SU-DHL-6 (cell line): ENCODE data around the gene LTA.

Experiments used
- H2AFZ ChIP-seq: fragments of 200-600 bp; sonication (generic); 2 replicates; pipeline ENCODE4 v1.6.1; 2014; ENCODE audit warnings: low read depth, mild to moderate bottlenecking, moderate library complexity, mixed read lengths, antibody characterized with exemption, low read length; ENCODE audit not compliant: severe bottlenecking
- H3F3A ChIP-seq: fragments of 200-600 bp; shearing (Covaris generic); 2 replicates; pipeline ENCODE4 v1.6.0; 2016; ENCODE audit warnings: antibody characterized with exemption, mild to moderate bottlenecking; ENCODE audit not compliant: insufficient read depth
- H3K27ac ChIP-seq: fragments of 200-600 bp; sonication (generic); 2 replicates; pipeline ENCODE4 v1.5.1; 2016; ENCODE audit warnings: low read depth, mild to moderate bottlenecking, low read length, moderate library complexity, mixed read lengths
- H3K27me3 ChIP-seq: fragments of 200-600 bp; sonication (generic), shearing (Covaris generic); 2 replicates; pipeline ENCODE4 v1.6.0; 2014; ENCODE audit warnings: mild to moderate bottlenecking, low read length
- H3K36me3 ChIP-seq: fragments of 200-600 bp; sonication (generic); 2 replicates; pipeline ENCODE4 v1.6.1; 2014; ENCODE audit warnings: mild to moderate bottlenecking, low read length, mixed read lengths
- H3K4me2 ChIP-seq: fragments of 300-600, 200-600 bp; shearing (Covaris generic), sonication (generic); 2 replicates; pipeline ENCODE4 v1.6.0; 2014; ENCODE audit warnings: low read length, low read depth, mild to moderate bottlenecking; ENCODE audit not compliant: poor library complexity, severe bottlenecking
- H3K4me3 ChIP-seq: fragments of 200-600 bp; sonication (generic); 2 replicates; pipeline ENCODE4 v1.5.1; 2014; ENCODE audit warnings: antibody characterized with exemption, low read length, mild to moderate bottlenecking, mixed read lengths; ENCODE audit not compliant: insufficient read depth, poor library complexity, severe bottlenecking
- H3K79me2 ChIP-seq: fragments of 200-600 bp; sonication (generic); 2 replicates; pipeline ENCODE4 v1.6.1; 2014; ENCODE audit warnings: mild to moderate bottlenecking, low read length, moderate library complexity; ENCODE audit not compliant: insufficient read depth
- H3K9ac ChIP-seq: fragments of 200-600 bp; sonication (generic); 2 replicates; pipeline ENCODE4 v1.7.0; 2014; ENCODE audit warnings: mild to moderate bottlenecking, low read length
- H3K9me2 ChIP-seq: fragments of 200-600 bp; sonication (generic); replicated peaks from 2 replicates; pipeline ENCODE4 v1.6.1; 2014; ENCODE audit warnings: low read length; ENCODE audit not compliant: insufficient read depth
- H3K9me3 ChIP-seq: fragments of 200-600 bp; sonication (generic); 2 replicates; pipeline ENCODE4 v1.6.1; 2014; ENCODE audit warnings: low read length, mixed read lengths; ENCODE audit not compliant: insufficient read depth
- H4K20me1 ChIP-seq: fragments of 200-600 bp; sonication (generic); 2 replicates; pipeline ENCODE4 v1.6.1; 2014; ENCODE audit warnings: low read depth, mild to moderate bottlenecking, antibody characterized with exemption, low read length, moderate library complexity, mixed read lengths
- EZH2phosphoT487 ChIP-seq: fragments of 200-600 bp; sonication (generic), shearing (Covaris generic); conservative IDR thresholded peaks from 2 replicates; pipeline ENCODE4 v1.6.1; 2018; ENCODE audit warnings: mild to moderate bottlenecking, antibody characterized with exemption, low read length, moderate library complexity, mixed read lengths
- TF ChIP-seq, protein P1 (sequence below): fragments of 200-600 bp; sonication (generic); IDR thresholded peaks from one replicate; pipeline ENCODE4 v1.5.1; 2017; ENCODE audit warnings: antibody characterized with exemption, mild to moderate bottlenecking, low read length, moderate library complexity; ENCODE audit not compliant: insufficient read depth, poor library complexity, severe bottlenecking

Gene LTA

DNA sequence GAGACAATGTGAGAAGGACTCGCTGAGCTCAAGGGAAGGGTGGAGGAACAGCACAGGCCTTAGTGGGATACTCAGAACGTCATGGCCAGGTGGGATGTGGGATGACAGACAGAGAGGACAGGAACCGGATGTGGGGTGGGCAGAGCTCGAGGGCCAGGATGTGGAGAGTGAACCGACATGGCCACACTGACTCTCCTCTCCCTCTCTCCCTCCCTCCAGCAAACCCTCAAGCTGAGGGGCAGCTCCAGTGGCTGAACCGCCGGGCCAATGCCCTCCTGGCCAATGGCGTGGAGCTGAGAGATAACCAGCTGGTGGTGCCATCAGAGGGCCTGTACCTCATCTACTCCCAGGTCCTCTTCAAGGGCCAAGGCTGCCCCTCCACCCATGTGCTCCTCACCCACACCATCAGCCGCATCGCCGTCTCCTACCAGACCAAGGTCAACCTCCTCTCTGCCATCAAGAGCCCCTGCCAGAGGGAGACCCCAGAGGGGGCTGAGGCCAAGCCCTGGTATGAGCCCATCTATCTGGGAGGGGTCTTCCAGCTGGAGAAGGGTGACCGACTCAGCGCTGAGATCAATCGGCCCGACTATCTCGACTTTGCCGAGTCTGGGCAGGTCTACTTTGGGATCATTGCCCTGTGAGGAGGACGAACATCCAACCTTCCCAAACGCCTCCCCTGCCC lies 4.9 kb downstream of the LTA start:
- TF ChIP-seq, protein P1, sequence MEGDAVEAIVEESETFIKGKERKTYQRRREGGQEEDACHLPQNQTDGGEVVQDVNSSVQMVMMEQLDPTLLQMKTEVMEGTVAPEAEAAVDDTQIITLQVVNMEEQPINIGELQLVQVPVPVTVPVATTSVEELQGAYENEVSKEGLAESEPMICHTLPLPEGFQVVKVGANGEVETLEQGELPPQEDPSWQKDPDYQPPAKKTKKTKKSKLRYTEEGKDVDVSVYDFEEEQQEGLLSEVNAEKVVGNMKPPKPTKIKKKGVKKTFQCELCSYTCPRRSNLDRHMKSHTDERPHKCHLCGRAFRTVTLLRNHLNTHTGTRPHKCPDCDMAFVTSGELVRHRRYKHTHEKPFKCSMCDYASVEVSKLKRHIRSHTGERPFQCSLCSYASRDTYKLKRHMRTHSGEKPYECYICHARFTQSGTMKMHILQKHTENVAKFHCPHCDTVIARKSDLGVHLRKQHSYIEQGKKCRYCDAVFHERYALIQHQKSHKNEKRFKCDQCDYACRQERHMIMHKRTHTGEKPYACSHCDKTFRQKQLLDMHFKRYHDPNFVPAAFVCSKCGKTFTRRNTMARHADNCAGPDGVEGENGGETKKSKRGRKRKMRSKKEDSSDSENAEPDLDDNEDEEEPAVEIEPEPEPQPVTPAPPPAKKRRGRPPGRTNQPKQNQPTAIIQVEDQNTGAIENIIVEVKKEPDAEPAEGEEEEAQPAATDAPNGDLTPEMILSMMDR = no peak
- no peak for TF ChIP-seq EZH2phosphoT487
- Histone ChIP-seq H2AFZ (no peak overlapping the region), H3K79me2 (peaks cover 51% of the 10 kb centered on the region), H3F3A (peaks cover 86% of the 10 kb centered on the region), H4K20me1 (no peaks in the 10 kb centered on the region), H3K27ac (peak overlapping the region; percentile 92), H3K9me2 (no peaks in the 10 kb centered on the region), H3K4me2 (peak overlapping the region; percentile 86), H3K9ac (peak overlapping the region; percentile 84), H3K36me3 (peaks cover 3% of the 10 kb centered on the region; the same call in 1 of the 2 replicates), H3K9me3 (no peaks in the 10 kb centered on the region), H3K27me3 (no peaks in the 10 kb centered on the region), H3K4me3 (peak overlapping the region; percentile 71)

DNA sequence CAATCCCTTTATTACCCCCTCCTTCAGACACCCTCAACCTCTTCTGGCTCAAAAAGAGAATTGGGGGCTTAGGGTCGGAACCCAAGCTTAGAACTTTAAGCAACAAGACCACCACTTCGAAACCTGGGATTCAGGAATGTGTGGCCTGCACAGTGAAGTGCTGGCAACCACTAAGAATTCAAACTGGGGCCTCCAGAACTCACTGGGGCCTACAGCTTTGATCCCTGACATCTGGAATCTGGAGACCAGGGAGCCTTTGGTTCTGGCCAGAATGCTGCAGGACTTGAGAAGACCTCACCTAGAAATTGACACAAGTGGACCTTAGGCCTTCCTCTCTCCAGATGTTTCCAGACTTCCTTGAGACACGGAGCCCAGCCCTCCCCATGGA lies 5.5 kb downstream of the LTA start:
- Histone ChIP-seq H3K9ac (peak overlapping the region; percentile 84), H3K27me3 (no peaks in the 10 kb centered on the region), H2AFZ (no peak overlapping the region), H3K9me3 (no peaks in the 10 kb centered on the region), H3K4me3 (peak overlapping the region; percentile 71), H3K36me3 (peaks cover 3% of the 10 kb centered on the region; the same call in 1 of the 2 replicates), H3K79me2 (peaks cover 48% of the 10 kb centered on the region), H4K20me1 (no peaks in the 10 kb centered on the region), H3K9me2 (no peaks in the 10 kb centered on the region), H3K27ac (peak overlapping the region; percentile 92), H3K4me2 (peak overlapping the region; percentile 86), H3F3A (peaks cover 86% of the 10 kb centered on the region)
- TF ChIP-seq, protein P1 = no peak
- no peak for TF ChIP-seq EZH2phosphoT487

DNA sequence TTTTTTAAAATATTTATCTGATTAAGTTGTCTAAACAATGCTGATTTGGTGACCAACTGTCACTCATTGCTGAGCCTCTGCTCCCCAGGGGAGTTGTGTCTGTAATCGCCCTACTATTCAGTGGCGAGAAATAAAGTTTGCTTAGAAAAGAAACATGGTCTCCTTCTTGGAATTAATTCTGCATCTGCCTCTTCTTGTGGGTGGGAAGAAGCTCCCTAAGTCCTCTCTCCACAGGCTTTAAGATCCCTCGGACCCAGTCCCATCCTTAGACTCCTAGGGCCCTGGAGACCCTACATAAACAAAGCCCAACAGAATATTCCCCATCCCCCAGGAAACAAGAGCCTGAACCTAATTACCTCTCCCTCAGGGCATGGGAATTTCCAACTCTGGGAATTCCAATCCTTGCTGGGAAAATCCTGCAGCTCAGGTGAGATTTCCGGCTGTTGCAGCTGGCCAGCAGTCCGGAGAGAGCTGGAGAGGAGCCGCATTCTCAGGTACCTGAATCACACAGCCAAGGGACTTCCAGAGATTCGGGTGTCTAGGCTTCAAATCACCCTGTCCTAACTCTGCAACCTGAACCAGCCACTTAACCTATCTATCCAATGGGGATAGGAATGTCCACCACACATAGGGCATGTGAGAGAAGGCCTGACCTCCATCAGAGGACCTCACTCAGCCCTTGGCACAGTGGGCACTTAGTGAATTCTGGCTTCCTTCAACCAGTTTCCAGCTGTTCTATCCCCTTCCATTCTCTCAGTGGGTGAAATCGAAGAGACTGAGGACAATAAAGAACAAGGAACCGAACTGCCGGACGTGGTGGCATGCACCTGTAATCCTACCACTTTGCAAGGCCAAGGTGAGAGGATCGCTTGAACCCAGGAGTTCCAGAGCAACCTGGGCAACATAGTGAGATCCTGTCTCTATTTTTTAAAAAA lies 6.4 kb downstream of the LTA start:
- H3K9me3 ChIP-seq = no peaks in the 10 kb centered on the region
- H3K4me2 ChIP-seq = peak overlapping the region; percentile 86
- peaks cover 90% of the 10 kb centered on the region for H3F3A ChIP-seq
- peak overlapping the region; percentile 92 for H3K27ac ChIP-seq
- H2AFZ ChIP-seq = no peak overlapping the region
- H3K4me3 ChIP-seq = no peak overlapping the region
- peaks cover 43% of the 10 kb centered on the region for H3K79me2 ChIP-seq
- no peak for TF ChIP-seq EZH2phosphoT487
- no peak overlapping the region; the same call in 1 of the 2 replicates for H3K9ac ChIP-seq
- no peaks in the 10 kb centered on the region for H4K20me1 ChIP-seq
- H3K27me3 ChIP-seq = no peaks in the 10 kb centered on the region
- peaks cover 3% of the 10 kb centered on the region; the same call in 1 of the 2 replicates for H3K36me3 ChIP-seq
- no peaks in the 10 kb centered on the region for H3K9me2 ChIP-seq
